BE2C (cell line): ENCODE data around the gene TICRR.
A peak's percentile ranks its signal among the peaks of the same experiment; 100 is the strongest.

Experiments used
- DNase-seq: peaks from one replicate; pipeline ENCODE4 v3.0.0-alpha.2; 2020
- H3K27me3 ChIP-seq: fragments of 250-450 bp; sonication (Bioruptor Pico); 2 replicates; pipeline ENCODE4 v1.5.1; 2020; ENCODE audit warnings: mild to moderate bottlenecking
- H3K36me3 ChIP-seq: fragments of 250-450 bp; sonication (Bioruptor Pico); 2 replicates; pipeline ENCODE4 v1.5.1; 2020; ENCODE audit warnings: mild to moderate bottlenecking
- H3K4me1 ChIP-seq: fragments of 250-450 bp; sonication (Bioruptor Pico); 2 replicates; pipeline ENCODE4 v1.5.1; 2020
- H3K4me3 ChIP-seq: 2 replicates; pipeline ENCODE4 v1.5.1; 2011; ENCODE audit warnings: low read depth, low read length
- H3K9me3 ChIP-seq: fragments of 250-450 bp; sonication (Bioruptor Pico); 2 replicates; pipeline ENCODE4 v1.5.1; 2020
- CTCF ChIP-seq: IDR thresholded peaks from 2 replicates; pipeline ENCODE4 v1.5.1; 2012; ENCODE audit warnings: mild to moderate bottlenecking, low read depth, low read length

TICRR gene

GRCh38 chr15:89664441-89665350 is 89.4 kb downstream of the TICRR start:
- no peaks in the 10 kb centered on the region for H3K4me1 ChIP-seq
- peak overlapping the region; percentile 55 for H3K4me3 ChIP-seq
- H3K27me3 ChIP-seq: no peaks in the 10 kb centered on the region
- H3K9me3 ChIP-seq: no peaks in the 10 kb centered on the region
- no peak for TF ChIP-seq CTCF
- DNase-seq: no peak
- no peaks in the 10 kb centered on the region for H3K36me3 ChIP-seq

- peak; percentile 71 for DNase-seq
- peak overlapping the region; percentile 55 for H3K4me3 ChIP-seq
- no peak for TF ChIP-seq CTCF
These were observed 90.3 kb downstream of the TICRR start for GRCh38 chr15:89665449-89666181.

GRCh38 chr15:89666184-89666857 is 91.1 kb downstream of the TICRR start:
- DNase-seq: peak; percentile 21
- Histone ChIP-seq H3K36me3 (no peaks in the 10 kb centered on the region), H3K9me3 (no peaks in the 10 kb centered on the region), H3K4me1 (no peaks in the 10 kb centered on the region), H3K27me3 (no peaks in the 10 kb centered on the region), H3K4me3 (peak overlapping the region; percentile 55)
- no peak for TF ChIP-seq CTCF

More at GRCh38 chr15:89665449-89666181, 90.3 kb downstream of the TICRR start:
- Histone ChIP-seq H3K27me3 (no peaks in the 10 kb centered on the region), H3K4me1 (no peaks in the 10 kb centered on the region), H3K9me3 (no peaks in the 10 kb centered on the region), H3K36me3 (no peaks in the 10 kb centered on the region)

- no peak for TF ChIP-seq CTCF
These were observed 91.8 kb downstream of the TICRR start for GRCh38 chr15:89666858-89667705.

GRCh38 chr15:89667706-89667960 is 92.4 kb downstream of the TICRR start:
- H3K36me3 ChIP-seq: no peaks in the 10 kb centered on the region
- no peaks in the 10 kb centered on the region for H3K9me3 ChIP-seq
- H3K4me3 ChIP-seq: no peak overlapping the region
- DNase-seq: no peak
- no peaks in the 10 kb centered on the region for H3K27me3 ChIP-seq
- no peak for TF ChIP-seq CTCF
- peaks cover 3% of the 10 kb centered on the region for H3K4me1 ChIP-seq

More at GRCh38 chr15:89666858-89667705, 91.8 kb downstream of the TICRR start:
- peak; percentile 8 for DNase-seq
- Histone ChIP-seq H3K4me1 (no peaks in the 10 kb centered on the region), H3K36me3 (no peaks in the 10 kb centered on the region), H3K27me3 (no peaks in the 10 kb centered on the region), H3K4me3 (no peak overlapping the region), H3K9me3 (no peaks in the 10 kb centered on the region)
